Mucosa of gallbladder (tissue), 1 donor: ENCODE results near the gene NBEAL2. TPM values are rescaled to one million over a fixed set of nuclear protein-coding genes. Genes with fewer than 3 reads are reported as not detected.
A peak's percentile ranks its signal among the peaks of the same experiment; 100 is the strongest.

Source experiments
- DNase-seq: peaks from one replicate; pipeline ENCODE4 v3.0.0-alpha.2; 2020; ENCODE audit warnings: low spot score
- total RNA-seq: library from RNA; stranded (reverse); gene quantifications from one replicate; pipeline ENCODE4 v1.2.1, GENCODE V29; 2021
- donor health status: DM: no; HTN: no; CAD: no.

NBEAL2 gene
- total RNA-seq, 1 donor from 2014 or later = 150 TPM

- DNase-seq = no peak
These were observed 20.2 kb downstream of the NBEAL2 start for GRCh38 chr3:46999516-47000197.

DNA sequence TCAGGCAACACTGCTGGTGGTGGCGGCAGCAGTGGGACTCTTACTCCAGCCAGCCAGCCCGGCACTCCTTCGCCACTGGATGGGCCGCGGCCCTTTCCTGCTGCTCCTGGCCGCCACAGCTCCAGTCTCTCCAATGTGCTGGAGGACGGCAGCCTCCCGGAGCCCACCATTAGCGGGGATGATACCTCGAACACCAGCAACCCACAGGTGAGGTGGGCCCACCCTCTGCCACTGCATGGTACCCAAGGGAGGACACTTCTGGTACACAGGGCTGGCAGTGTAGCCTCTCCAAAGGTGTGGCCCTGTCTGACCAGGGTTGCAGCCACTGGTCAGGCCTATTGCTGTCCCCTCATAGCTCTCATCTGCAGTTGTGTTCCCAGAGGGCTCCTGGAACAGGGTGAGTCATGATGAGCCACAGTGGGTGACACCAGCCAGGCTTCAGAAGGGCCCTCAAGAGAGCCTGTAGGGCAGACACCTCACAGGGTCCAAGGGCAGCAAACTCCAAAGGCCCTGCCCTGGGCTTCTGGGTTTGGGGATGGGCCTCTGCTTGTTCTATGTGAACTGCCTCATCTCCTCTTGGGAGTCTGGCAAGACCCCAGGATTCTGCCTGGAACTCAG lies 20.8 kb downstream of the NBEAL2 start:
- no peak for DNase-seq

- DNase-seq = no peak
These were observed 21.7 kb downstream of the NBEAL2 start for GRCh38 chr3:47000922-47001730.

DNA sequence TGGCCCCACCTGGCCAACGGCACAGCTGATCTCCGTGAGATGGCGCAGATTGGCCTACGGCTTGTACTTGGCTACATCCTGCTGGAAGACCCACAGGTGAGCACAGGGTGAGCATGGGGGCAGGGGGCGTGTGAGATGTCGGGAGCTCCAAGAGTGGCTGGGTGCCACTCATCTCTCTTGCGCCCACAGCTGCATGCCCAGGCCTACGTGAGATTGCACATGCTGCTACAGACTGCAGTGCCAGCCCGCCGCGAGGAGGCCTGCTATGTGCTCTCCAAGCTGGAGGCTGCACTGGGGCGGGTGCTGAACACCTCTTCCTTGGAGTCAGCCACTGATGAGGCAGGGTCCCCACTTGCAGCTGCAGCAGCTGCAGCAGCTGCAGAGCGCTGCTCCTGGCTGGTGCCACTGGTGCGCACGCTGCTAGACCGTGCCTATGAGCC lies 22.3 kb downstream of the NBEAL2 start:
- DNase-seq = no peak

- DNase-seq = no peak
These were observed 22.9 kb downstream of the NBEAL2 start for GRCh38 chr3:47002171-47003055.

- no peak for DNase-seq
These were observed 23.6 kb downstream of the NBEAL2 start for GRCh38 chr3:47003056-47003410.

- no peak for DNase-seq
These were observed 24.2 kb downstream of the NBEAL2 start for GRCh38 chr3:47003461-47004368.

DNA sequence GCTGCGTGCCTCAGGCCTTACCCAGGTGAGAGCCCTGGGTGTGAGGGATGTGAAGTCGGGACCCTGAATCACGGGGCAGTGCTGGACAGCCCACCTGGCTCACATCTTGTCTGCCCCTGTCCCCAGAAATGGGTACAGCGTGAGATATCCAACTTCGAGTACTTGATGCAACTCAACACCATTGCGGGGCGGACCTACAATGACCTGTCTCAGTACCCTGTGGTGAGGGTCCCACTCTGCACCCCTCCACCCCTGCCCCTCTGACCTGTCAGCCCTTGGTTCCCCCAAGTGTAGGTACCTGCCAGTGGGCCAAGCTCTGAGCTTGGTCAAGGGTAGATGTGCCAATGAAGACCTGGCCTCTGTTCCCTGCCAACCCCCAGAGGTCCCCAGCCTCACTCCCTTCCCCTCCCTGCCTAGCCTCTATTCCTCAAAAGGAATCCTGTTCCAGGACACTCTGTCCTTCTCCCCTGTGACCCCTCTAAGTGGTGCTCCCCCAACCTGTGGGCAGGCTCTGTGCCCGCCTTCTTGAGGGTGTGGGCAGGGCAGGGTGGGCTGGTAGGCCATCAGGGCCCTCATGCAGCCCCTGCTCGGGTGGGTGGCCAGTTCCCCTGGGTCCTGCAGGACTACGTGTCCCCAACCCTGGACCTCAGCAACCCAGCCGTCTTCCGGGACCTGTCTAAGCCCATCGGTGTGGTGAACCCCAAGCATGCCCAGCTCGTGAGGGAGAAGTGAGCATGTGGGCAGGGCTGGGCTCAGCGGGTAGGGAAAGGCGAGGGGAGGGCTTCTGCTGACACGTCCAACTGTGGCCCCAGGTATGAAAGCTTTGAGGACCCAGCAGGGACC lies 25.1 kb downstream of the NBEAL2 start:
- DNase-seq = no peak

DNA sequence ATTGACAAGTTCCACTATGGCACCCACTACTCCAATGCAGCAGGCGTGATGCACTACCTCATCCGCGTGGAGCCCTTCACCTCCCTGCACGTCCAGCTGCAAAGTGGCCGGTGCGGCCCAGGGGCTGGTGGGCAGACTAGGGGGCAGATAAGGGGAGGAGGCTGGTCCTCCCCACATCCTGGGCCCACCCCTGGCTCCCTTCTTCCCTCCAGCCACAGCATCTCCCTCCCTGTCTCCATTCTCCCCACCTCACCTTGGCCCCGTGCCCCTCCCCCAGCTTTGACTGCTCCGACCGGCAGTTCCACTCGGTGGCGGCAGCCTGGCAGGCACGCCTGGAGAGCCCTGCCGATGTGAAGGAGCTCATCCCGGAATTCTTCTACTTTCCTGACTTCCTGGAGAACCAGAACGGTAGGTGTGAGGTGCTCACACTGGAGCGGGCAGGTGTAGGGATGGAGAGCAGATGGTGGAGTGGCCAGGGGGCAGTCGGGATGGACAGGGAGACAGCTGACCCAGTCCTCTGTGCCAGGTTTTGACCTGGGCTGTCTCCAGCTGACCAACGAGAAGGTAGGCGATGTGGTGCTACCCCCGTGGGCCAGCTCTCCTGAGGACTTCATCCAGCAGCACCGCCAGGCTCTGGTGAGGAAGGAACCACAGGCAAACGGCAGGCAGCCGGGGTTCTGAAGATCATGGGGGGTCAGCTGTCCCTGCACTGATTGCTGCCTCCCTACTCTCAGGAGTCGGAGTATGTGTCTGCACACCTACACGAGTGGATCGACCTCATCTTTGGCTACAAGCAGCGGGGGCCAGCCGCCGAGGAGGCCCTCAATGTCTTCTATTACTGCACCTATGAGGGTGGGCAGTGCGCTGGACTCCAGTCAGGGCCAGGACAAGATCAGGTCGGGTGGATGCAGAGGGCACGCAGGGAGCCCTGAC lies 26.0 kb downstream of the NBEAL2 start:
- DNase-seq = no peak

DNA sequence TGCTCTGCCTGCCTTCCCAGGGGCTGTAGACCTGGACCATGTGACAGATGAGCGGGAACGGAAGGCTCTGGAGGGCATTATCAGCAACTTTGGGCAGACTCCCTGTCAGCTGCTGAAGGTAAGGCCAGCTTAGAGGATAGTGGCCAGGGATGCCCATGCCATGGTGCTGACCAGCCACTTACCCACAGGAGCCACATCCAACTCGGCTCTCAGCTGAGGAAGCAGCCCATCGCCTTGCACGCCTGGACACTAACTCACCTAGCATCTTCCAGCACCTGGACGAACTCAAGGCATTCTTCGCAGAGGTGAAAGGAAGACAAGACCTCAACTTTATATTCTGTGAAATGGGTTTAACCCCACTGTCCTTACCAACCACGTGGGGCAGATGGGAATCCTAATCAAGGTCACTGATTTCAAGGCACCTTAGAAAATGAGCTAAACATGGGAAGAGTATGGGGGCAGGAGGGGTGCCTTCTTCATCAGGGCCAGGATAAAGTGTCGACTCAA lies 26.7 kb downstream of the NBEAL2 start:
- DNase-seq = no peak

DNA sequence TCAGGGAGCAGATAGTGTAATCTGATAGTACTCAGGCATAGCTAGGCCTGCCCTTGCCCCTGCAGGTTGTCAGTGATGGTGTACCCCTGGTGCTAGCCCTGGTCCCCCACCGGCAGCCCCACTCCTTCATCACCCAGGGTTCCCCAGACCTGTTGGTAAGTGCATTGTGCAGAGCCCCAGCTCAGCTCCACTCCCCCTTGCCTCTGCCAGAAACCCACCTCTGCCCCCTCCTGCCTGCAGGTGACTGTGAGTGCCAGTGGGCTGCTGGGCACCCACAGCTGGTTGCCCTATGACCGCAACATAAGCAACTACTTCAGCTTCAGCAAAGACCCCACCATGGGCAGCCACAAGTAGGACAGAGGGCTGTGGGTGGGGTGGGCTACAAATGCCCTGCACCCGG lies 27.5 kb downstream of the NBEAL2 start:
- no peak for DNase-seq

DNA sequence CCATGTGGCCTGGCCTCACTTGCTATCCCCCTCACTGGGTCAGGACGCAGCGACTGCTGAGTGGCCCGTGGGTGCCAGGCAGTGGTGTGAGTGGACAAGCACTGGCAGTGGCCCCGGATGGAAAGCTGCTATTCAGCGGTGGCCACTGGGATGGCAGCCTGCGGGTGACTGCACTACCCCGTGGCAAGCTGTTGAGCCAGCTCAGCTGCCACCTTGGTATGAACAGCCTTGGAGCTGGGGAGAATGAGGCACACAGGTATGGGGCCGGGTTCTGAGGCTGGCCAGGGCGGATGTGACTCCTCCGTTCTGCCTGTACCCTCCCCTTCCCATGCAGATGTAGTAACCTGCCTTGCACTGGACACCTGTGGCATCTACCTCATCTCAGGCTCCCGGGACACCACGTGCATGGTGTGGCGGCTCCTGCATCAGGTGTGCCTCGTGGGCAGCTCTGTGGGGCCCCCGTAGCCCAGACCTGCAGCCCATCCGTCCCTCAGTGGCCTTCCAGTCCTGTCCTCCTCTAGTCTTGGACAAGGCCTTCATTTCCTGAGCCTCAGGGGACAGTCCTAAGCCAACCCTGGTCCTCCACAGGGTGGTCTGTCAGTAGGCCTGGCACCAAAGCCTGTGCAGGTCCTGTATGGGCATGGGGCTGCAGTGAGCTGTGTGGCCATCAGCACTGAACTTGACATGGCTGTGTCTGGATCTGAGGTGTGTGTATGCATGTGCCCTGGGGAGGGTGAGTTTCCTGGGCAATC lies 28.2 kb downstream of the NBEAL2 start:
- DNase-seq = no peak

GRCh38 chr3:47008234-47008796 lies 28.8 kb downstream of the NBEAL2 start:
- no peak for DNase-seq

DNA sequence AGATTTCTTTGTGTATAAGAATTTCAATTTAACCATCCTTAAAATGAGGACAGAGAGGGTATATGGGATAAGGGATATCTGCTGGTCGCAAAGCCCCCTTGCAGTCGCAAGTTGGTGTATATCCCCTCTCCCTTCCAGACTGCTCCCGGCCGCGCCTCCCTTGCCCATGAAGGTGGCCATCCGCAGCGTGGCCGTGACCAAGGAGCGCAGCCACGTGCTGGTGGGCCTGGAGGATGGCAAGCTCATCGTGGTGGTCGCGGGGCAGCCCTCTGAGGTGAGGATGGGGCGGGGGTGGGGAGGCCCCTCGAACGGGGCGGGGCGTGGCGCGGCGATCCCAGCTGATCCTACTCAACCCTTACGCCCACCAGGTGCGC lies 29.4 kb downstream of the NBEAL2 start:
- no peak for DNase-seq

DNA sequence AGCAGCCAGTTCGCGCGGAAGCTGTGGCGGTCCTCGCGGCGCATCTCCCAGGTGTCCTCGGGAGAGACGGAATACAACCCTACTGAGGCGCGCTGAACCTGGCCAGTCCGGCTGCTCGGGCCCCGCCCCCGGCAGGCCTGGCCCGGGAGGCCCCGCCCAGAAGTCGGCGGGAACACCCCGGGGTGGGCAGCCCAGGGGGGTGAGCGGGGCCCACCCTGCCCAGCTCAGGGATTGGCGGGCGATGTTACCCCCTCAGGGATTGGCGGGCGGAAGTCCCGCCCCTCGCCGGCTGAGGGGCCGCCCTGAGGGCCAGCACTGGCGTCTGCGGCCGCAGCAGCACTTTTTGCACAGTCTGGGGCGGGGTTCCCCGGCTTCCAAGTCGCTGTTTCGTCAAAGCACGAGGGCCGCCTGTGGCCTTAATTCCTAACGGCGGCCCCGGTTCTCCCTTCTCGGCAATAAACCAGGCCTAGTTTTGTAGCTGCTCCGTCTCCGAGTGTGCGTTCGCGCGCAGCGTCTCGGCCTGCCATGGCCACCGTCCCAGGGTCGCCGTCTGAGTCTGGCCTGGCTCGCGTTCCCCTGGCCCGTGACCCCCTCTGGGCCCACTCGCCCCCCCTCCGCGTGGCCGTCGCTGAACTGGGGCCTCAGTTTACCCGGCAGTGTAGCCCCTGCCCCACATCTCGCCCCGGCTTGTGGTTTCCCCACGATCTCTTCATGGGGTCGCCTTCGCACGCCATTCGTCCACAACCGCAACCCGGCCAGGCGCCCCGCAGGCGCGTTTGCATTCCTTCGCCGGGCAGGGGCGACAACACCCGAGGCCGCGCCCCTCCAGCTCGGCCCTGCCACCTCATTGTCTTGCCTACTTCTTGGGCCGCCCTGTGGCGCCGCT lies 30.0 kb downstream of the NBEAL2 start:
- DNase-seq = peak; percentile 88

DNA sequence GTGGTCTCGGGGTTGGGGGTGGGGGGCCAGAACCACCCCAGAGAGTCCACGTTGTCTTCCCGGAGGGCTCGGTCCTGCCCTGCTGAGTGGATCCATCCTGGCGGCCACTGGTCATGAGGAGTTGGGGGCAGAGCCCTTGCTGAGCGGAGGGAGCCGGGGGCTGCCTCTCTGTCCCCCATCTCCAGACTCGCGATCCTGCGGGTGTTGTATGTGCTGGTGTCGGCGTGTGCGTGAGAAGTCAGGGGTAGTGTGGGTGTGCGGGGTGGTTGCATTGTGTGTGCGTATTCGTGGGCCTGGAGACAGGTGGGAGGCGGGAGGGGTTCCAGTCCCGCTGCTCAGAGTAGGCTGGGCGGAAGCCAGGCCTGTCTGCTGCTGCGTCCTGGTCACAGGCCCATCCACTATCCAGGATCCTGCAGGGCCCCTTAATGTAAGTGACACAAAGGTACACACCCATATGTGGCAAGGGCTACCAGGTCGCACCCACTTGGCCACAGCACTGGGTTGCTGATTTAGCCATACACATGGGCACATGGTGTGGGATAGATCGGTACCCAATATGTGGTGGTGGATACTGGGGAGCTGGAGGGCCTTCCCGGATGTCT lies 30.7 kb downstream of the NBEAL2 start:
- no peak for DNase-seq
